Fibroblast of mammary gland (primary cell): ENCODE results near the gene EFS.

Experiments
- DNase-seq: peaks from one replicate; pipeline ENCODE4 v3.0.0-alpha.2; 2010; ENCODE audit warnings: low read depth
- H3K4me3 ChIP-seq: 2 replicates; pipeline ENCODE4 v1.5.1; 2011; ENCODE audit warnings: low read depth, mild to moderate bottlenecking, low read length, moderate library complexity; ENCODE audit not compliant: control insufficient read depth
- TF ChIP-seq, protein P1 (sequence below): conservative IDR thresholded peaks from 2 replicates; pipeline ENCODE4 v1.5.1; 2011; ENCODE audit warnings: low read depth, low read length, inconsistent platforms; ENCODE audit not compliant: control insufficient read depth, insufficient read depth

The EFS gene

DNA sequence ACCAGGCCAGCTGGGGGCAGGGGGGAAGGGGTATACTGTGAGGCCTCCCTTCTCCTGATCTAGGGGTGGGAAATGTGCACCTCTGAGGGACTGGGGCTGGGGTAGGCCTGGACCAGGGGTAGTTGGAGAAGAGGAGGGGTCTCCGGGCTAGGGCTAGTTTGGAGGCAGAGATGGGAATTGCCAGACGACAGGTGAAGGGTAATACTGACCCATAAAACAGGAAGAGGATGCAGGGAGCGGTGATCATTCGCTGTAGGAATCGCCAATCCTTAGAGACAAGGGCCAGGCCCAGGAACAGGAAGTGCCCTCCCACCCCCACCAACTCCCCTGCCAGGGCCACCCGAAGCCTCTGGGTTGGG, 16.7 kb downstream of the EFS start:
- TF ChIP-seq, protein P1, sequence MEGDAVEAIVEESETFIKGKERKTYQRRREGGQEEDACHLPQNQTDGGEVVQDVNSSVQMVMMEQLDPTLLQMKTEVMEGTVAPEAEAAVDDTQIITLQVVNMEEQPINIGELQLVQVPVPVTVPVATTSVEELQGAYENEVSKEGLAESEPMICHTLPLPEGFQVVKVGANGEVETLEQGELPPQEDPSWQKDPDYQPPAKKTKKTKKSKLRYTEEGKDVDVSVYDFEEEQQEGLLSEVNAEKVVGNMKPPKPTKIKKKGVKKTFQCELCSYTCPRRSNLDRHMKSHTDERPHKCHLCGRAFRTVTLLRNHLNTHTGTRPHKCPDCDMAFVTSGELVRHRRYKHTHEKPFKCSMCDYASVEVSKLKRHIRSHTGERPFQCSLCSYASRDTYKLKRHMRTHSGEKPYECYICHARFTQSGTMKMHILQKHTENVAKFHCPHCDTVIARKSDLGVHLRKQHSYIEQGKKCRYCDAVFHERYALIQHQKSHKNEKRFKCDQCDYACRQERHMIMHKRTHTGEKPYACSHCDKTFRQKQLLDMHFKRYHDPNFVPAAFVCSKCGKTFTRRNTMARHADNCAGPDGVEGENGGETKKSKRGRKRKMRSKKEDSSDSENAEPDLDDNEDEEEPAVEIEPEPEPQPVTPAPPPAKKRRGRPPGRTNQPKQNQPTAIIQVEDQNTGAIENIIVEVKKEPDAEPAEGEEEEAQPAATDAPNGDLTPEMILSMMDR, result no peak
- no peak overlapping the region for H3K4me3 ChIP-seq
- DNase-seq, result no peak

DNA sequence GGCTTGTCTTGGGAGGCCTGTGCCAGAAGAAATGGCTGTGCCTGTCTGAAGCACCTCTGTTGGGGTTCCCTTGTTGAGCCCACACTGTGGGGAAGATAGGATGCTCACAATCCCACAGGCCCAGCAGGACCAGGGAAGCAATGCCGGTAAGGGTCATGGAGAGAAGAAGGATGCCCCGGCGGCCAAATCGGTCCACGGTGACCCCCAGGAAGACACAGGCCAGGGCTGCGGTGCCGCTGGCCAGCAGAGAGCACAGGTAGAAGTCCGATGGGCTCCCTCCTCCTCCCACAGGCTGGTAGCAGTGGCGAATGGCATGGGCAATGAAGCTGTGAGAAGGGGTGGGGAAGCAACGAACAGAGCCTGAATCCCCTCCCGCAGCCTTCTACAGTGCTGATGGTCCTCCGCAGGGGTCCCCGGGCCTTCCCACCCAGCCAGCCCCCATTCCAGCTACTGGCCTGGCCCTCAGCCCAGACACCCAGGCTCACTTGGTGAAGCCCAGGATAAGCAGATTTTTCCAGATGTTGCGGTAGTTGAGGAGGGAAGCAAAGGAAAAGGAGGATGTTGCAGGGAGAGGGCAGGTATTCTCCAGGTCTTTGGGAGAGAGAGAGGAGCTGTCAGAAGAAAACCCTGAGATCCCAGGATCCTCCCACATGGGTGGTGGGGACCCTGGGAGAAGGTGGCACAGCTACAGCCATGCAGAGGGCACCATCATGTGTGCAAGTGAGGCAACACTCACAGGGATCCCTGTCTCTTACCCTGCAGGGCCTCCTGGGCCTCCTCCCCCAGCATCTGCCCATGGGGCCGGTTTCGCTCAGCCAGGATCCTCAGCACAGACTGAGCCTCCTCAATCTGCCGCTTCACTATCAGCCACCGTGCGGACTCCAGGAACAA, 17.3 kb downstream of the EFS start:
- no peak for DNase-seq
- TF ChIP-seq, protein P1, result no peak
- no peak overlapping the region for H3K4me3 ChIP-seq

- TF ChIP-seq, protein P1, result no peak
- no peak for DNase-seq
- no peak overlapping the region for H3K4me3 ChIP-seq
Measured at GRCh38 chr14:23346693-23347405, 18.1 kb downstream of the EFS start.

DNA sequence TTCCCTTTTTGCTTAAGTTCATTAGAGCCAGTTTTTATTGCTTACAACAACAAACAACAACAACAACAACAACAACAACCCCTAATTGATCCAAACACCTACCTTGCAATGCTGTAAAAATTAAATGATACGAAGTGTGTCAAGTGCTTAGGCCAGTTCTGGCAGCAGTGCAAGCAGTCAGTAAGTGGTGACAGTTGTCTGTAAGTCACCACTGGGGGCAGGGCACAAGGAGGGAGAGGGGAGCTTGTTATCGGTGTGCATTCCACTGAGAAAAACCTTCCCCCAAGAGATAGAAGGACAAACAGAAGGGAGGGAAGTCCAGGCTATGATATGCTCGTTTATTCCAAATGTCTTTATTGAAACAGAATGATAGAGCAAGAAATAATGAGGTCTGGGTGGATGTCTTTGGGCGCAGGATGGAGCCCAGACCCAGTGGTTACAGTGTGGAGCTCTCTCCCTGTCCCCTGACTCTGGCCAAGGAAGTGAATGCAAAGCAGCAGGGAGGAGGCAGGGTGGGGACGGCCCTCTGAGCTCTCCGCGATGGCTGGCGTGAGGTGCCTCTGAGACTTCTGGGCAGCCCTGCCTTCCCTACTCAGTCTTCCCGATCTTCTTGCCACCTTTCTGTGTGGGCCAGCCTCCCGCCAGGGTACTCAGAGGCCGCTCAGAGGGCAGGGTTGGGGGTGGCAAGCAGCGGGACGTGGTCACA, 18.8 kb downstream of the EFS start:
- TF ChIP-seq, protein P1, result no peak
- no peak overlapping the region for H3K4me3 ChIP-seq
- no peak for DNase-seq

- no peak overlapping the region for H3K4me3 ChIP-seq
Measured at GRCh38 chr14:23344481-23344880, 20.5 kb downstream of the EFS start.

More at GRCh38 chr14:23344481-23344880, 20.5 kb downstream of the EFS start:
- TF ChIP-seq, protein P1, result no peak
- DNase-seq, result no peak
